ENCODE data around the gene C1orf141.

C1orf141 gene

GRCh38 chr1:67097305-67097704, 37.5 kb downstream of the C1orf141 start:
- Histone ChIP-seq H3K36me3 (no peaks in the 10 kb centered on the region), H3K9me3 (ENCODE audit: severe bottlenecking) (no peaks in the 10 kb centered on the region), H3K27ac (no peak overlapping the region), H3K4me3 (ENCODE audit: low read depth, low read length) (no peak overlapping the region), H3K27me3 (ENCODE audit: insufficient read depth, low read depth, severe bottlenecking) (no peaks in the 10 kb centered on the region)
- no peak for TF ChIP-seq CTCF (IDR thresholded peaks at IDR 0.05; ENCODE audit: low read depth, low read length)
- no peak for DNase-seq

- Histone ChIP-seq H3K4me3 (ENCODE audit: low read depth, low read length) (no peak overlapping the region), H3K27me3 (ENCODE audit: insufficient read depth, low read depth, severe bottlenecking) (no peaks in the 10 kb centered on the region), H3K9me3 (ENCODE audit: severe bottlenecking) (no peaks in the 10 kb centered on the region), H3K36me3 (no peaks in the 10 kb centered on the region), H3K27ac (no peak overlapping the region)
- no peak for TF ChIP-seq CTCF (IDR thresholded peaks at IDR 0.05; ENCODE audit: low read depth, low read length)
- DNase-seq: no peak
These were observed 40.6 kb downstream of the C1orf141 start for GRCh38 chr1:67094191-67094590.

DNA sequence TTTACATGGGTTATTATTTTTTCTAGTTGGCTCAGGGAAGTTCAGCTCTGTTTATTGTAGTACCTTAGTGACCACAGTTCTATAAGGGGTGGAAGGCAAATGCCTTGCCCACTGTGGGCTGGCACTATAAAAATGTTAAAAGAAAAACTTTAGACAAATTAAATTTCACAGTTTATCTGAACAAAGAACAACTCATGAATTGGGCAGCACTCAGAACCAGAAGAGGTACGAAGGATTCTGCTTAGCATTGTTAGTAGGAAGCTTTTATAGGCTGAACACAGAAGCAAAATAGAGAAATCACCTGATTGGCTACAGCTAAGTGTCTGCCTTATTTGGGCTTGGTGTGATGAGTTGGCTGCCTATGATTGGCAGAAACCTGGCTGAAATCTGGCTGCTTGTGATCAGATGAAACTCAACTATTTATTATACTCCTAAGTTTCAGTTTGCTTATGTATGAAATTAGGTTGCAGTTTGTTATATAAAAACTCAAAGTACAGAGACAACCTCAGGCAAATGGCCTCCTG, 45.0 kb downstream of the C1orf141 start:
- DNase-seq: no peak
- H3K4me3 ChIP-seq (ENCODE audit: low read depth, low read length): no peak overlapping the region

GRCh38 chr1:67088440-67088839, 46.3 kb downstream of the C1orf141 start:
- no peak for TF ChIP-seq CTCF (IDR thresholded peaks at IDR 0.05; ENCODE audit: low read depth, low read length)
- Histone ChIP-seq H3K9me3 (ENCODE audit: severe bottlenecking) (no peaks in the 10 kb centered on the region), H3K27me3 (ENCODE audit: insufficient read depth, low read depth, severe bottlenecking) (no peaks in the 10 kb centered on the region), H3K4me3 (ENCODE audit: low read depth, low read length) (no peak overlapping the region), H3K27ac (no peak overlapping the region), H3K36me3 (no peaks in the 10 kb centered on the region)
- no peak for DNase-seq

More for the DNA sequence above, 45.0 kb downstream of the C1orf141 start:
- Histone ChIP-seq H3K36me3 (no peaks in the 10 kb centered on the region), H3K27ac (no peak overlapping the region), H3K9me3 (ENCODE audit: severe bottlenecking) (no peaks in the 10 kb centered on the region), H3K27me3 (ENCODE audit: insufficient read depth, low read depth, severe bottlenecking) (no peaks in the 10 kb centered on the region)
- no peak for TF ChIP-seq CTCF (IDR thresholded peaks at IDR 0.05; ENCODE audit: low read depth, low read length)

- Histone ChIP-seq H3K27ac (no peak overlapping the region), H3K27me3 (ENCODE audit: insufficient read depth, low read depth, severe bottlenecking) (no peaks in the 10 kb centered on the region), H3K36me3 (no peaks in the 10 kb centered on the region), H3K4me3 (ENCODE audit: low read depth, low read length) (no peak overlapping the region), H3K9me3 (ENCODE audit: severe bottlenecking) (no peaks in the 10 kb centered on the region)
- no peak for TF ChIP-seq CTCF (IDR thresholded peaks at IDR 0.05; ENCODE audit: low read depth, low read length)
- DNase-seq: no peak
These were observed 49.4 kb downstream of the C1orf141 start for GRCh38 chr1:67085326-67085725.

DNA sequence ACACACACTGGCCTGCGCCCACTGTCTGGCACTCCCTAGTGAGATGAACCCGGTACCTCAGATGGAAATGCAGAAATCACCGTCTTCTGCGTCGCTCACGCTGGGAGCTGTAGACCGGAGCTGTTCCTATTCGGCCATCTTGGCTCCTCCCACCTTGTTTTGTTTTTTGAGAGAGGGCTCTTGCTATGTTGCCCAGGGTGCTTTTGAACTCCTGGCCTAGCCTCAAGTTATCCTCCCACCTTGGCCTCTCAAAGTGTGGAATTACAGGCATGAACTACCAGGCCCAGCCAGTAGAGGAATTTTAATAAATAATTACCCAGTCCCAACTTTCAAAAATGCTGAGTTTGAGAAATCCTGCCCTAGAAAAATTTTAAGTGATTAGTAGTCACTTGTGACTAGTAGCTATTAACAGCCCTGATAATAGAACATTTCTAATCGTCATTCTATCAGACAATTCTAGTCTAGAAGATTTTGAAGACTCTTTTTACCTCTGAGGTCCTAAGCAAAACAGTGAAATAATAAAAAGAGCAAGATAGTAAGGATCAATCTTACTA, 49.9 kb downstream of the C1orf141 start:
- Histone ChIP-seq H3K27ac (no peak overlapping the region), H3K36me3 (no peaks in the 10 kb centered on the region), H3K27me3 (ENCODE audit: insufficient read depth, low read depth, severe bottlenecking) (no peaks in the 10 kb centered on the region), H3K9me3 (ENCODE audit: severe bottlenecking) (no peaks in the 10 kb centered on the region), H3K4me3 (ENCODE audit: low read depth, low read length) (no peak overlapping the region)
- no peak for DNase-seq
- no peak for TF ChIP-seq CTCF (IDR thresholded peaks at IDR 0.05; ENCODE audit: low read depth, low read length)

All from WERI-Rb-1 (cell line).